ENCODE results near the gene HHAT. TPM values are rescaled to one million over a fixed set of nuclear protein-coding genes. Genes with fewer than 3 reads are reported as not detected.

HHAT gene
- total and polyA plus RNA-seq, 12 donors = 0.81 to 4.3 (median 2.6) TPM

- Histone ChIP-seq H3K9me3 (no peaks in the 10 kb centered on the region), H3K27me3 (no peaks in the 10 kb centered on the region), H3K4me1 (no peaks in the 10 kb centered on the region), H3K27ac (no peak overlapping the region), H3K36me3 (no peaks in the 10 kb centered on the region), H3K4me3 (no peak overlapping the region)
- no peak for ATAC-seq
- no peak for DNase-seq
- 78 to 85% methylated on average over 1 of the region's 1 CpG for WGBS, 2 donors
- intact Hi-C loops (cut with DNase I) = no loop called here
- TF ChIP-seq CTCF (IDR thresholded peaks at IDR 0.05) = no peak
These were observed 288.6 kb downstream of the HHAT start for GRCh38 chr1:210617293-210617692.

GRCh38 chr1:210618369-210618768 is 289.7 kb downstream of the HHAT start:
- no peak for TF ChIP-seq CTCF (IDR thresholded peaks at IDR 0.05)
- Histone ChIP-seq H3K4me3 (no peak overlapping the region), H3K4me1 (no peaks in the 10 kb centered on the region), H3K27ac (no peak overlapping the region), H3K27me3 (no peaks in the 10 kb centered on the region), H3K9me3 (no peaks in the 10 kb centered on the region), H3K36me3 (no peaks in the 10 kb centered on the region)
- intact Hi-C loops (cut with DNase I) = no loop called here
- 85 to 87% methylated on average over 5 of the region's 5 CpGs for WGBS, 2 donors
- no peak for ATAC-seq
- no peak for DNase-seq

GRCh38 chr1:210620867-210621488 is 292.3 kb downstream of the HHAT start:
- WGBS, 2 donors = 87 to 88% methylated on average over 6 of the region's 6 CpGs
- Histone ChIP-seq H3K4me1 (peaks cover 0 to 11% (median 6%) of the 10 kb centered on the region in 9 donors), H3K9me3 (no peaks in the 10 kb centered on the region), H3K27ac (no peak overlapping the region), H3K27me3 (no peaks in the 10 kb centered on the region), H3K36me3 (no peaks in the 10 kb centered on the region), H3K4me3 (no peak overlapping the region)
- DNase-seq (no peak), ATAC-seq (no peak)
- no peak for TF ChIP-seq CTCF (IDR thresholded peaks at IDR 0.05)
- intact Hi-C loops (cut with DNase I) = no loop called here

GRCh38 chr1:210621712-210622111 is 293.0 kb downstream of the HHAT start:
- Histone ChIP-seq H3K27ac (no peak overlapping the region), H3K4me3 (no peak overlapping the region), H3K9me3 (no peaks in the 10 kb centered on the region), H3K27me3 (no peaks in the 10 kb centered on the region), H3K4me1 (peaks cover 0 to 19% (median 6%) of the 10 kb centered on the region in 9 donors), H3K36me3 (no peaks in the 10 kb centered on the region)
- ATAC-seq (no peak), DNase-seq (no peak)
- TF ChIP-seq CTCF (IDR thresholded peaks at IDR 0.05) = no peak
- whole genome bisulfite sequencing, 2 donors = 92 to 98% methylated on average over 6 of the region's 6 CpGs
- intact Hi-C loops (cut with DNase I) = no loop called here

Data from heart right ventricle (tissue), 16 donors.